ENCODE data around the gene SUGP2.

Gene SUGP2

DNA sequence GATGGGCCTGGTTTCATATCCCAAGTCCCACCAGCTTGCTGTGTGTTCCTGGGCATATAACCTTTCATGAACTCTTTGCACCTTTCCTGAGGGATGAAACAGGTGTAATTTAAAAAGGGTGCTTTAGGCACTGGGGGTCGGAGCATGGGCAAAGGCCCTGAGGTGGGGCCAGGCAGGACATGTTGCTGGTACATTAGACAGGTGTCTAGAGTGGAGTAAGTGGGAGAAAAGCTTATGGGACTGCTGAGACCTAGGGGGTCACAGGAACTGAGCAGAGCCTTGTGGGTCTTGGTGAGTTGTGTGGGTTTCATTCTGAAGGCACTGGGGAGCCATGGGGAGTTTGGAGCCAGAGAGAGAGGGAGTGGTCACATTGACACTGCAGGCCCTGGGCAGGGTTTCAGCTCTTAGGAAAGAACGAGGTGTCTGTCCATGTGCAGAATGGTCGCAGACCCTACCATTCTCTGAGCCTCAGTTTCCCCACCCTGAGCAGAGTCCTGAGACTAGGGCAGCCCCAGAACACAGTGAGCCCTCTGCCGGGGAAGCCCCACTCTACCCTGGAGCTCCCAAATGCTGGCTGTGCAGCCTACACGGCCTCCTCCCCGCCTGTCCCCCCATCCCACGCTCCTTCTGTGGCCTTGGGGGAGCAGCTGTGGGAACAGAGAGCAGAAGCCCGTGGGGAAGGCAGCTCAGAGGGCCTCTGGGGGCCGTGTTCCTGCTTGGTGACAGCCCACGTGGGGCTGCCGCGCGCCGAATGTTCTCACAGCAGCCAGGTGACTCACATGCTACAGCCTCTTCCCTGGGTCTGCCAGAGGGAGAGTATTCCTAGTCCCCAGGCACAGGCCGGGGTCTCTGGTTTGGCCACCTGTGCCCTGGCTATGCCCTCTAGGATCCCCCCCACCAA is 85.0 kb downstream of the SUGP2 start:
- DNase-seq = no peak

GRCh38 chr19:18946918-18947317 is 86.4 kb downstream of the SUGP2 start:
- no peak for DNase-seq

DNA sequence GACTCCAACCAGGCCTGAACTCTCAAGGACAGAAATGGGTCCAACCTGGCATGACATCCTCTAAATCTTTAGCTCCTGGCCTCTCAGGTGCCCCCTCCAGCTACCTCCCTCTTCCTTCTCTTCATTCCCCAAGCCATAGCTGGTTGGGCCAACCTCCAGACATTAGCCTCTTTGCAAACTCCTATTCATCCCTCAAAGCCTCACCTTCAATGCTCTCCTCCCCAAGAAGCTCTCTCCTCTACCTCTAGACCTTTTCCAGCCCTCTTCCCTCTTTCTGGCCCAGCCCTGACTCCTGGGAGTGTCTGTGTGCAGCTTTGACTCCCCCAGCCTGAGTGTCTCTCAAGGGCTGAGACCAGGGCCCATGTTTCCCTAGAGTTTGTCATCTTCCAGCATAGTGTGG is 87.0 kb downstream of the SUGP2 start:
- DNase-seq = no peak

GRCh38 chr19:18945297-18945696 is 88.0 kb downstream of the SUGP2 start:
- no peak for DNase-seq

DNA sequence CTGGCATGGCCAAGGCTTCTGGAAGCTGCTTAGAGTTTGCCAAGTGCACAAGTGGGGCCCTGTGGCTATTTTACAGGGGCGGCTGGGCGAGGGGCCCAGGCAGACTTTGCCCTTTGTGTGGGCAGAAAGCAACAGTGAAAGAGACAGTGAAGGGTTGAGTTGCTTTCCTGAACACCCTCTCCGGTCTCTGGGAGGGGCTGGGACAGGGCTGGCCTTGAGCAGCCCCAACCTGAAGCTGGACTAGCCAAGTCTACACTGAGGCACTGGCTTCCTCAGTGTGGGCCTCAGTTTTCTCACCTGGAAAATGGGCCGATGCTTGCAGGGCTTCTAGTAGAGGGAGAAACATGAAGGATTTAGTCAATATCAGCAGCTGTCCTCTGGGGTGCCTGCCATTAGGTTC is 89.9 kb downstream of the SUGP2 start:
- no peak for DNase-seq

- no peak for DNase-seq
Measured at GRCh38 chr19:18942692-18943091, 90.6 kb downstream of the SUGP2 start.

- no peak for DNase-seq
Measured at GRCh38 chr19:18941628-18942354, 91.5 kb downstream of the SUGP2 start.
